Hepatocyte (in vitro differentiated cells): ENCODE measurements around the gene MTA3.

Experiments
- CTCF ChIP-seq: fragments of 200-600 bp; sonication (generic); IDR thresholded peaks from 2 replicates; pipeline ENCODE4 v1.5.1; 2016; ENCODE audit warnings: antibody characterized with exemption, mild to moderate bottlenecking; ENCODE audit not compliant: poor library complexity
- EZH2 ChIP-seq: fragments of 200-600 bp; sonication (generic); IDR thresholded peaks from 2 replicates; pipeline ENCODE4 v1.6.1; 2016; ENCODE audit warnings: antibody characterized with exemption, mild to moderate bottlenecking, borderline replicate concordance
- EZH2phosphoT487 ChIP-seq: fragments of 200-600 bp; sonication (generic); IDR thresholded peaks from one replicate; pipeline ENCODE4 v1.6.1; 2018; ENCODE audit warnings: antibody characterized with exemption, mild to moderate bottlenecking, low read depth, moderate library complexity; ENCODE audit not compliant: unreplicated experiment, severe bottlenecking

GRCh38 chr2:42648796-42649195 is 80.4 kb downstream of the MTA3 start:
- TF ChIP-seq EZH2phosphoT487 (no peak), CTCF (no peak), EZH2 (no peak)
